H1 (cell line): Measurements from ENCODE around the gene RNF168. TPM values are rescaled to one million over a fixed set of nuclear protein-coding genes. Genes with fewer than 3 reads are reported as not detected.

Source experiments
- CTCF ChIA-PET: fragments of 300-600 bp; sonication (Branson Sonifier 250); formaldehyde crosslinking; loops from one replicate; lab custom pipeline; 2021; ENCODE audit not compliant: partially characterized antibody; lab: Charles Lee
- POLR2A ChIA-PET: fragments of 300-600 bp; sonication (Branson Sonifier 250); formaldehyde crosslinking; loops from one replicate; lab custom pipeline; 2021; ENCODE audit warnings: inconsistent platforms; ENCODE audit not compliant: partially characterized antibody; lab: Charles Lee
- DNase-seq, 2 experiments: peaks; one replicate each; pipeline versions ENCODE4 v3.0.0 to v3.0.0-alpha.2; 2010 to 2022; ENCODE audit warnings: low spot score in 2 of 2, low read depth in 1 of 2, mixed read lengths in 1 of 2
- FAIRE-seq: peaks from 2 replicates; lab custom pipeline; 2011; peaks lifted over from hg19 to GRCh38; lab: Jason Lieb, UNC
- H2AFZ ChIP-seq: 2 replicates; pipeline ENCODE4 v1.8.1; 2012; ENCODE audit warnings: low read length, inconsistent platforms
- H2AK5ac ChIP-seq: 2 replicates; pipeline ENCODE4 v1.6.1; 2013; ENCODE audit warnings: low read depth, low read length
- H2BK120ac ChIP-seq: replicated peaks from 2 replicates; pipeline ENCODE3; 2013; ENCODE audit warnings: low read depth, low read length, inconsistent platforms
- H2BK12ac ChIP-seq: 2 replicates; pipeline ENCODE4 v1.6.1; 2013; ENCODE audit warnings: low read depth, low read length
- H2BK15ac ChIP-seq: 2 replicates; pipeline ENCODE4 v1.6.1; 2013; ENCODE audit warnings: low read length
- H2BK20ac ChIP-seq: 2 replicates; pipeline ENCODE4 v1.6.1; 2013; ENCODE audit warnings: low read length
- H2BK5ac ChIP-seq: 2 replicates; pipeline ENCODE4 v1.6.1; 2013; ENCODE audit warnings: low read depth, low read length
- H3K14ac ChIP-seq: 2 replicates; pipeline ENCODE4 v1.6.1; 2013; ENCODE audit warnings: inconsistent platforms; ENCODE audit not compliant: insufficient read length
- H3K18ac ChIP-seq: 2 replicates; pipeline ENCODE4 v1.6.1; 2013; ENCODE audit warnings: low read length; ENCODE audit errors: extremely low read depth
- H3K23ac ChIP-seq: 2 replicates; pipeline ENCODE4 v1.6.1; 2013; ENCODE audit warnings: inconsistent platforms; ENCODE audit not compliant: insufficient read length
- H3K23me2 ChIP-seq: 2 replicates; pipeline ENCODE4 v1.6.1; 2013; ENCODE audit warnings: low read depth, low read length
- H3K27ac ChIP-seq: 2 replicates; pipeline ENCODE4 v1.6.1; 2011; ENCODE audit warnings: low read depth, low read length, inconsistent platforms
- H3K27me3 ChIP-seq, 4 experiments: replicated peaks in 1 of 4; 1 replicate in 1 of 4; 2 replicates in 3 of 4; pipeline versions ENCODE4 v1.6.1 to v1.8.1; 2011 to 2013; ENCODE audit warnings: low read length in 3 of 4, mild to moderate bottlenecking in 3 of 4, inconsistent platforms in 2 of 4, mixed read lengths in 2 of 4, moderate library complexity in 1 of 4; ENCODE audit not compliant: control insufficient read depth in 3 of 4, insufficient read depth in 3 of 4; ENCODE audit errors: extremely low read depth in 1 of 4
- H3K36me3 ChIP-seq, 4 experiments: 2 replicates each; pipeline versions ENCODE4 v1.6.1 to v1.8.1; 2011 to 2013; ENCODE audit warnings: mild to moderate bottlenecking in 4 of 4, low read length in 3 of 4, moderate library complexity in 2 of 4, control low read depth in 1 of 4, inconsistent platforms in 1 of 4; ENCODE audit not compliant: insufficient read depth in 4 of 4, control insufficient read depth in 2 of 4
- H3K4ac ChIP-seq: replicated peaks from 2 replicates; pipeline ENCODE3; 2013; ENCODE audit warnings: low read length, low read depth, mixed read lengths, inconsistent platforms; ENCODE audit not compliant: insufficient read length
- H3K4me1 ChIP-seq, 4 experiments: replicated peaks in 1 of 4; 1 replicate in 1 of 4; 2 replicates in 3 of 4; pipeline versions ENCODE4 v1.6.1 to v1.8.1; 2011 to 2013; ENCODE audit warnings: low read length in 3 of 4, inconsistent platforms in 2 of 4, mixed read lengths in 1 of 4; ENCODE audit not compliant: insufficient read depth in 4 of 4, control insufficient read depth in 3 of 4
- H3K4me2 ChIP-seq, 2 experiments: 2 replicates each; pipeline versions ENCODE4 v1.6.1 to v1.8.1; 2011 to 2013; ENCODE audit warnings: low read depth in 2 of 2, low read length in 2 of 2, control low read depth in 1 of 2, inconsistent platforms in 1 of 2, mild to moderate bottlenecking in 1 of 2; ENCODE audit not compliant: insufficient read depth in 1 of 2
- H3K4me3 ChIP-seq, 4 experiments: fragments of 200-600, 300-600 bp in 1 of 4; sonication (generic), shearing (Covaris generic), sonication (Bioruptor Twin) in 1 of 4; 2 replicates each; pipeline versions ENCODE4 v1.5.1 to v1.8.1; 2011 to 2016; ENCODE audit warnings: low read length in 4 of 4, low read depth in 3 of 4, control low read depth in 2 of 4, inconsistent platforms in 2 of 4, mild to moderate bottlenecking in 2 of 4, mixed read lengths in 1 of 4, moderate library complexity in 1 of 4; ENCODE audit not compliant: insufficient read depth in 2 of 4; ENCODE audit errors: extremely low read depth in 1 of 4
- H3K56ac ChIP-seq: replicated peaks from 2 replicates; pipeline ENCODE3; 2013; ENCODE audit warnings: low read depth, mild to moderate bottlenecking, mixed read lengths, low read length, inconsistent platforms; ENCODE audit not compliant: insufficient read length
- H3K79me1 ChIP-seq: 2 replicates; pipeline ENCODE4 v1.6.1; 2013; ENCODE audit warnings: low read depth, low read length, control low read depth
- H3K79me2 ChIP-seq, 2 experiments: 2 replicates each; pipeline versions ENCODE4 v1.6.1 to v1.8.1; 2012 to 2013; ENCODE audit warnings: low read length in 2 of 2, mild to moderate bottlenecking in 2 of 2, inconsistent platforms in 1 of 2; ENCODE audit not compliant: insufficient read depth in 2 of 2, control insufficient read depth in 1 of 2
- H3K9ac ChIP-seq, 4 experiments: replicated peaks in 1 of 4; 1 replicate in 1 of 4; 2 replicates in 3 of 4; pipeline versions ENCODE4 v1.6.1 to v1.8.1; 2011 to 2013; ENCODE audit warnings: low read depth in 3 of 4, low read length in 3 of 4, control low read depth in 2 of 4, mild to moderate bottlenecking in 2 of 4, moderate library complexity in 2 of 4, inconsistent platforms in 1 of 4; ENCODE audit errors: extremely low read depth in 1 of 4
- H3K9me3 ChIP-seq, 2 experiments: 2 replicates each; pipeline versions ENCODE4 v1.6.1 to v1.8.1; 2012 to 2013; ENCODE audit warnings: mild to moderate bottlenecking in 2 of 2, moderate library complexity in 2 of 2, control low read depth in 1 of 2, inconsistent platforms in 1 of 2, low read depth in 1 of 2, low read length in 1 of 2, mixed read lengths in 1 of 2; ENCODE audit not compliant: insufficient read depth in 2 of 2
- H4K20me1 ChIP-seq, 2 experiments: replicated peaks in 1 of 2; 2 replicates each; pipeline versions ENCODE3 to v1.8.1; 2011 to 2013; ENCODE audit warnings: inconsistent platforms in 2 of 2, low read length in 2 of 2, mild to moderate bottlenecking in 1 of 2; ENCODE audit not compliant: insufficient read depth in 2 of 2, control insufficient read depth in 1 of 2
- H4K5ac ChIP-seq: 2 replicates; pipeline ENCODE4 v1.6.1; 2013; ENCODE audit warnings: low read length, low read depth, mixed read lengths, inconsistent platforms; ENCODE audit not compliant: insufficient read length
- H4K8ac ChIP-seq: 2 replicates; pipeline ENCODE4 v1.8.0; 2013; ENCODE audit warnings: mild to moderate bottlenecking, moderate library complexity, low read length, inconsistent platforms; ENCODE audit not compliant: insufficient read depth; ENCODE audit errors: extremely low read depth
- H4K91ac ChIP-seq: replicated peaks from 2 replicates; pipeline ENCODE3; 2013; ENCODE audit warnings: low read length, mixed read lengths, inconsistent platforms; ENCODE audit not compliant: insufficient read length
- ATF3 ChIP-seq: IDR thresholded peaks from 2 replicates; pipeline ENCODE4 v1.6.1; 2011; ENCODE audit warnings: low read depth, mild to moderate bottlenecking, low read length; ENCODE audit not compliant: insufficient read depth
- CBX8 ChIP-seq: fragments of 300-800, 300-1000 bp; sonication (generic); IDR thresholded peaks from 2 replicates; pipeline ENCODE4 v1.7.1; 2016; ENCODE audit warnings: low read depth, low read length, borderline replicate concordance
- KDM4A ChIP-seq: IDR thresholded peaks from one replicate; pipeline ENCODE4 v1.7.1; 2012; ENCODE audit warnings: low read depth, mild to moderate bottlenecking, moderate library complexity, low read length, inconsistent platforms; ENCODE audit not compliant: severe bottlenecking
- NRF1 ChIP-seq: IDR thresholded peaks from 2 replicates; pipeline ENCODE4 v1.6.1; 2011; ENCODE audit warnings: mild to moderate bottlenecking, low read depth, low read length, improper control_type of control experiment
- POLR2A ChIP-seq, 2 experiments: IDR thresholded peaks; 1 replicate in 1 of 2; 2 replicates in 1 of 2; pipeline ENCODE4 v1.6.1; 2011; ENCODE audit warnings: low read depth in 2 of 2, low read length in 2 of 2, mild to moderate bottlenecking in 2 of 2; ENCODE audit errors: control extremely low read depth in 1 of 2
- POU5F1 ChIP-seq: IDR thresholded peaks from 2 replicates; pipeline ENCODE4 v1.6.1; 2011; ENCODE audit warnings: low read depth, mild to moderate bottlenecking, low read length, moderate library complexity
- RNF2 ChIP-seq: fragments of 200-900, 300-1000 bp; sonication (generic); IDR thresholded peaks from 2 replicates; pipeline ENCODE4 v1.7.1; 2016; ENCODE audit warnings: borderline replicate concordance, low read depth, mild to moderate bottlenecking, antibody characterized with exemption, low read length; ENCODE audit not compliant: poor library complexity, severe bottlenecking; ENCODE audit errors: missing control alignments
- RXRA ChIP-seq: IDR thresholded peaks from 2 replicates; pipeline ENCODE4 v1.6.1; 2011; ENCODE audit warnings: low read depth, mild to moderate bottlenecking, low read length, moderate library complexity; ENCODE audit not compliant: insufficient read depth
- SAP30 ChIP-seq: fragments of 300-600 bp; sonication (generic); IDR thresholded peaks from 2 replicates; pipeline ENCODE4 v1.7.1; 2012; ENCODE audit warnings: low read length, moderate library complexity, mild to moderate bottlenecking, inconsistent platforms; ENCODE audit not compliant: insufficient read depth, insufficient replicate concordance
- SP2 ChIP-seq: IDR thresholded peaks from 2 replicates; pipeline ENCODE4 v1.6.1; 2012; ENCODE audit warnings: mild to moderate bottlenecking, low read length, inconsistent platforms
- TAF1 ChIP-seq: IDR thresholded peaks from 2 replicates; pipeline ENCODE4 v1.6.1; 2011; ENCODE audit warnings: mild to moderate bottlenecking, low read depth, low read length
- USF2 ChIP-seq: IDR thresholded peaks from 2 replicates; pipeline ENCODE4 v1.6.1; 2011; ENCODE audit warnings: low read length, improper control_type of control experiment
- WGBS, 2 experiments: shearing (Covaris generic) in 1 of 2; methylation state at CpG; one replicate each; pipeline versions ENCODE4 v1.1.6 to v1.1.7; 2013 to 2015; ENCODE audit warnings: low lambda C conversion rate in 2 of 2, mixed read lengths in 2 of 2, inconsistent platforms in 1 of 2, low coverage in 1 of 2, missing lambda C conversion rate in 1 of 2; ENCODE audit not compliant: insufficient replicate concordance in 2 of 2, insufficient coverage in 1 of 2, insufficient read length in 1 of 2; ENCODE audit errors: extremely low coverage in 1 of 2, missing lambda C conversion rate in 1 of 2; 5-methylcytosine and 5-hydroxymethylcytosine counted together
- polyA plus RNA-seq, 7 experiments: library from polyadenylated mRNA; depleted of rRNA in 3 of 7; stranded (reverse) in 5 of 7; unstranded in 2 of 7; fragments of >200 nt in 5 of 7; fragments of 200-250 nt in 2 of 7; gene quantifications; 1 replicate in 5 of 7; 2 replicates in 1 of 7; 4 replicates in 1 of 7; pipeline versions ENCODE4 v1.2.1 to v1.2.3, GENCODE V29; 2011 to 2013; ENCODE audit warnings: missing spikeins in 2 of 7, mixed read lengths in 2 of 7
- total RNA-seq: library from RNA; stranded (reverse); fragmentation: NEBNext Ultra II Directional; extraction: Animal tissue kit (Norgen Biotek cat#: 25700); gene quantifications from 2 replicates; pipeline ENCODE4 v1.2.1, GENCODE V29; 2021

The RNF168 gene
- total and polyA plus RNA-seq, 2 of the 8 experiments (the other 6 are each of a cell fraction or from before 2014, with no cell fraction given): 6.3 to 63.5 TPM

GRCh38 chr3:196419386-196419785 lies 84.2 kb downstream of the RNF168 start:
- 92% methylated on average over 6 of the region's 6 CpGs; no CpG with 5 or more reads in 1 of the 2 experiments for WGBS, 2 experiments
- Histone ChIP-seq H3K4ac (no peak overlapping the region), H3K4me2 (no peak overlapping the region), H4K91ac (no peak overlapping the region), H3K56ac (no peak overlapping the region), H4K8ac (no peak overlapping the region), H3K14ac (no peak overlapping the region), H4K20me1 (peaks cover 7 to 22% of the 10 kb centered on the region in 2 experiments), H3K9me3 (no peaks in the 10 kb centered on the region), H3K9ac (no peak overlapping the region), H3K79me1 (peaks cover 4% of the 10 kb centered on the region), H2BK120ac (no peak overlapping the region), H2BK20ac (no peak overlapping the region), H3K23ac (no peak overlapping the region), H2AFZ (no peak overlapping the region), H2BK15ac (no peak overlapping the region), H4K5ac (no peak overlapping the region), H2BK12ac (no peak overlapping the region), H3K27me3 (no peaks in the 10 kb centered on the region), H3K79me2 (peaks cover 20 to 97% of the 10 kb centered on the region in 2 experiments), H3K18ac (no peak overlapping the region), H3K23me2 (no peaks in the 10 kb centered on the region), H2BK5ac (no peak overlapping the region), H2AK5ac (no peak overlapping the region), H3K4me1 (peaks cover 0 to 8% (median 0%) of the 10 kb centered on the region in 4 experiments; a peak in 3 of 7 replicates), H3K36me3 (no peaks in the 10 kb centered on the region; a peak in 1 of 8 replicates), H3K4me3 (no peak overlapping the region), H3K27ac (no peak overlapping the region)
- POLR2A ChIA-PET: no interaction called here
- DNase-seq (no peak), FAIRE-seq (no peak)
- CTCF ChIA-PET: no interaction called here
- TF ChIP-seq RNF2: no peak
- TF ChIP-seq SP2: no peak
- TF ChIP-seq SAP30: no peak
- no peak for TF ChIP-seq POU5F1
- no peak for TF ChIP-seq CBX8
- TF ChIP-seq TAF1: no peak
- no peak for TF ChIP-seq KDM4A
- no peak for TF ChIP-seq NRF1
- no peak for TF ChIP-seq USF2
- no peak for TF ChIP-seq POLR2A (IDR thresholded peaks at IDR 0.05; ENCODE audit: control extremely low read depth in 1 of 2, low read depth in 2 of 2, low read length in 2 of 2)
- TF ChIP-seq ATF3: no peak
- TF ChIP-seq RXRA: no peak
